GM20431 (cell line): Measurements from ENCODE around the gene PFKP.
"Not testable (repeated sequence)": the region's sequence is repeated elsewhere in the genome, so short reads cannot be mapped to it uniquely, and the experiment has no call there.

Experiments
- in situ Hi-C: fragments of 300-500 bp; cut with MseI, MboI; formaldehyde crosslinking; loops from one replicate; pipeline ENCODE4 v1.15.0; 2020; ENCODE audit warnings: low sequenced_read_pairs; ENCODE audit not compliant: unreplicated experiment

The PFKP gene

GRCh38 chr10:3046210-3046779 is 21.1 kb upstream of the PFKP start:
- in situ Hi-C loops = loop anchor here (10.0 kb wide), 1 partner anchor 121 kb away; no protein-coding TSS in a partner anchor

GRCh38 chr10:3046981-3047547 is 20.3 kb upstream of the PFKP start:
- in situ Hi-C loops = loop anchor here (10.0 kb wide), 1 partner anchor 122 kb away; no protein-coding TSS in a partner anchor

GRCh38 chr10:3047596-3047995 is 19.8 kb upstream of the PFKP start:
- in situ Hi-C loops = loop anchor here (10.0 kb wide), 1 partner anchor 123 kb away; no protein-coding TSS in a partner anchor

GRCh38 chr10:3048119-3049019 is 19.0 kb upstream of the PFKP start:
- in situ Hi-C loops = loop anchor here (10.0 kb wide), 1 partner anchor 124 kb away; no protein-coding TSS in a partner anchor

- in situ Hi-C loops = no loop called here
Observed at GRCh38 chr10:3051692-3052091, 15.7 kb upstream of the PFKP start.

- in situ Hi-C loops = no loop called here
Observed at GRCh38 chr10:3053155-3053554, 14.2 kb upstream of the PFKP start.

GRCh38 chr10:3054183-3054850 is 13.0 kb upstream of the PFKP start:
- in situ Hi-C loops = no loop called here

- in situ Hi-C loops = no loop called here
Observed at GRCh38 chr10:3054851-3055199, 12.5 kb upstream of the PFKP start.

- in situ Hi-C loops = no loop called here
Observed at GRCh38 chr10:3056280-3057037, 10.9 kb upstream of the PFKP start.

- in situ Hi-C loops = no loop called here
Observed at GRCh38 chr10:3057946-3058345, 9.4 kb upstream of the PFKP start.

GRCh38 chr10:3059974-3060373 is 7.4 kb upstream of the PFKP start:
- in situ Hi-C loops = no loop called here

- in situ Hi-C loops = no loop called here
Observed at GRCh38 chr10:3060481-3060889, 6.9 kb upstream of the PFKP start.

- in situ Hi-C loops = not testable (repeated sequence)
Observed at GRCh38 chr10:3061323-3061898, 5.9 kb upstream of the PFKP start.

- in situ Hi-C loops = no loop called here
Observed at GRCh38 chr10:3062502-3063186, 4.7 kb upstream of the PFKP start.

- in situ Hi-C loops = no loop called here
Observed at GRCh38 chr10:3064423-3064822, 2.9 kb upstream of the PFKP start.

- in situ Hi-C loops = no loop called here
Observed at GRCh38 chr10:3065622-3066021, 1.7 kb upstream of the PFKP start.

GRCh38 chr10:3066317-3067117 is 831 bp upstream of the PFKP start:
- in situ Hi-C loops = no loop called here

- in situ Hi-C loops = no loop called here
Observed at GRCh38 chr10:3067859-3068179, 471 bp downstream of the PFKP start.
